Measurements from ENCODE around the gene EIF2B2.
A peak's percentile ranks its signal among the peaks of the same experiment; 100 is the strongest.

EIF2B2 gene

GRCh38 chr14:74964787-74965485, 37.8 kb upstream of the EIF2B2 start:
- Mint-ChIP-seq H3K4me1 (no peaks in the 10 kb centered on the region), H3K27me3 (no peaks in the 10 kb centered on the region), H3K36me3 (no peaks in the 10 kb centered on the region), H3K4me3 (no peak overlapping the region), H3K27ac (no peak overlapping the region), H3K9me3 (no peaks in the 10 kb centered on the region)

GRCh38 chr14:74965486-74966153, 37.1 kb upstream of the EIF2B2 start:
- H3K4me1 Mint-ChIP-seq = no peaks in the 10 kb centered on the region
- H3K4me3 Mint-ChIP-seq = no peak overlapping the region
- no peaks in the 10 kb centered on the region for H3K36me3 Mint-ChIP-seq
- H3K9me3 Mint-ChIP-seq = no peaks in the 10 kb centered on the region
- no peak overlapping the region for H3K27ac Mint-ChIP-seq
- H3K27me3 Mint-ChIP-seq = no peaks in the 10 kb centered on the region

GRCh38 chr14:74968811-74969210, 33.9 kb upstream of the EIF2B2 start:
- Mint-ChIP-seq H3K27ac (no peak overlapping the region), H3K9me3 (no peaks in the 10 kb centered on the region), H3K27me3 (no peaks in the 10 kb centered on the region), H3K4me3 (no peak overlapping the region), H3K36me3 (no peaks in the 10 kb centered on the region), H3K4me1 (no peaks in the 10 kb centered on the region)

GRCh38 chr14:74973003-74973653, 29.6 kb upstream of the EIF2B2 start:
- no peaks in the 10 kb centered on the region for H3K36me3 Mint-ChIP-seq
- H3K27ac Mint-ChIP-seq = no peak overlapping the region
- H3K4me1 Mint-ChIP-seq = no peaks in the 10 kb centered on the region
- H3K9me3 Mint-ChIP-seq = no peaks in the 10 kb centered on the region
- H3K27me3 Mint-ChIP-seq = no peaks in the 10 kb centered on the region
- H3K4me3 Mint-ChIP-seq = no peak overlapping the region

GRCh38 chr14:74973905-74974363, 28.8 kb upstream of the EIF2B2 start:
- Mint-ChIP-seq H3K4me1 (no peaks in the 10 kb centered on the region), H3K9me3 (no peaks in the 10 kb centered on the region), H3K4me3 (no peak overlapping the region), H3K27ac (peak overlapping the region; percentile 51), H3K27me3 (no peaks in the 10 kb centered on the region), H3K36me3 (no peaks in the 10 kb centered on the region)

- Mint-ChIP-seq H3K4me1 (no peaks in the 10 kb centered on the region), H3K4me3 (no peak overlapping the region), H3K27me3 (no peaks in the 10 kb centered on the region), H3K36me3 (no peaks in the 10 kb centered on the region), H3K9me3 (no peaks in the 10 kb centered on the region), H3K27ac (peak overlapping the region; percentile 51)
Observed at GRCh38 chr14:74974364-74975058, 28.2 kb upstream of the EIF2B2 start.

GRCh38 chr14:74975059-74975810, 27.5 kb upstream of the EIF2B2 start:
- no peaks in the 10 kb centered on the region for H3K27me3 Mint-ChIP-seq
- H3K27ac Mint-ChIP-seq = no peak overlapping the region
- H3K4me1 Mint-ChIP-seq = no peaks in the 10 kb centered on the region
- H3K9me3 Mint-ChIP-seq = no peaks in the 10 kb centered on the region
- H3K4me3 Mint-ChIP-seq = no peak overlapping the region
- no peaks in the 10 kb centered on the region for H3K36me3 Mint-ChIP-seq

GRCh38 chr14:74976264-74977113, 26.2 kb upstream of the EIF2B2 start:
- Mint-ChIP-seq H3K4me1 (no peaks in the 10 kb centered on the region), H3K4me3 (no peak overlapping the region), H3K9me3 (no peaks in the 10 kb centered on the region), H3K27me3 (no peaks in the 10 kb centered on the region), H3K36me3 (no peaks in the 10 kb centered on the region), H3K27ac (no peak overlapping the region)

- Mint-ChIP-seq H3K27ac (no peak overlapping the region), H3K4me3 (no peak overlapping the region), H3K9me3 (no peaks in the 10 kb centered on the region), H3K36me3 (no peaks in the 10 kb centered on the region), H3K4me1 (no peaks in the 10 kb centered on the region), H3K27me3 (no peaks in the 10 kb centered on the region)
Observed at GRCh38 chr14:74977164-74977900, 25.4 kb upstream of the EIF2B2 start.

GRCh38 chr14:74977901-74978385, 24.8 kb upstream of the EIF2B2 start:
- no peaks in the 10 kb centered on the region for H3K36me3 Mint-ChIP-seq
- no peak overlapping the region for H3K27ac Mint-ChIP-seq
- H3K9me3 Mint-ChIP-seq = no peaks in the 10 kb centered on the region
- no peaks in the 10 kb centered on the region for H3K4me1 Mint-ChIP-seq
- no peaks in the 10 kb centered on the region for H3K27me3 Mint-ChIP-seq
- H3K4me3 Mint-ChIP-seq = no peak overlapping the region

GRCh38 chr14:74978416-74978947, 24.2 kb upstream of the EIF2B2 start:
- no peak overlapping the region for H3K4me3 Mint-ChIP-seq
- H3K4me1 Mint-ChIP-seq = no peaks in the 10 kb centered on the region
- H3K36me3 Mint-ChIP-seq = no peaks in the 10 kb centered on the region
- H3K27me3 Mint-ChIP-seq = no peaks in the 10 kb centered on the region
- no peak overlapping the region for H3K27ac Mint-ChIP-seq
- no peaks in the 10 kb centered on the region for H3K9me3 Mint-ChIP-seq

- Mint-ChIP-seq H3K27me3 (no peaks in the 10 kb centered on the region), H3K9me3 (no peaks in the 10 kb centered on the region), H3K4me3 (no peak overlapping the region), H3K27ac (no peak overlapping the region), H3K4me1 (no peaks in the 10 kb centered on the region), H3K36me3 (no peaks in the 10 kb centered on the region)
Observed at GRCh38 chr14:74979029-74979428, 23.7 kb upstream of the EIF2B2 start.

GRCh38 chr14:74979442-74980397, 23.0 kb upstream of the EIF2B2 start:
- no peaks in the 10 kb centered on the region for H3K9me3 Mint-ChIP-seq
- no peaks in the 10 kb centered on the region for H3K27me3 Mint-ChIP-seq
- H3K36me3 Mint-ChIP-seq = no peaks in the 10 kb centered on the region
- no peaks in the 10 kb centered on the region for H3K4me1 Mint-ChIP-seq
- H3K27ac Mint-ChIP-seq = no peak overlapping the region
- no peak overlapping the region for H3K4me3 Mint-ChIP-seq

All from activated naive CD4-positive, alpha-beta T cell treated with anti-CD3 and anti-CD28 coated beads, Interleukin-2, amount 50 U/mL, for 24 hours (primary cell).